NCI-H128 (cell line): ENCODE data around the gene MBD2.

ENCODE experiments used
- DNase-seq: peaks from one replicate; lab custom pipeline; 2025; ENCODE audit not compliant: unreplicated experiment; lab: John Stamatoyannopoulos, UW

Gene MBD2

GRCh38 chr18:54112356-54112755 lies 112.1 kb downstream of the MBD2 start:
- no peak for DNase-seq

- DNase-seq: no peak
Observed at GRCh38 chr18:54109131-54109683, 115.3 kb downstream of the MBD2 start.

GRCh38 chr18:54102123-54102522 lies 122.3 kb downstream of the MBD2 start:
- no peak for DNase-seq
